Coronary artery (tissue), 2 donors: ENCODE data around the gene DOK3.
A peak's percentile ranks its signal among the peaks of the same experiment; 100 is the strongest.

Experiments
- DNase-seq: peaks from one replicate; pipeline ENCODE4 v3.0.0-alpha.2; 2017; ENCODE audit warnings: low spot score
- H3K27ac ChIP-seq, 2 donors: fragments of 200-600 bp; sonication (generic); one replicate each; pipeline ENCODE4 v1.5.1; 2016 to 2019
- H3K4me3 ChIP-seq: fragments of 200-600 bp; sonication (generic); 2 replicates; pipeline ENCODE4 v1.5.1; 2016; ENCODE audit warnings: mild to moderate bottlenecking, moderate library complexity
- CTCF ChIP-seq: fragments of 200-600 bp; sonication (generic); IDR thresholded peaks from one replicate; pipeline ENCODE4 v1.5.1; 2019; ENCODE audit warnings: antibody characterized with exemption

DOK3 gene

GRCh38 chr5:177454397-177455035 is 55.1 kb downstream of the DOK3 start:
- Histone ChIP-seq H3K4me3 (peak overlapping the region; percentile 71), H3K27ac (peak overlapping the region; percentile 30 to 77)
- DNase-seq: peak; percentile 93
- peak; percentile 84 for TF ChIP-seq CTCF

- DNase-seq: no peak
- TF ChIP-seq CTCF: no peak
- H3K27ac ChIP-seq: peak overlapping the region; percentile 30 to 77
Measured at GRCh38 chr5:177453852-177454396, 55.7 kb downstream of the DOK3 start.

GRCh38 chr5:177452688-177453638 is 56.7 kb downstream of the DOK3 start:
- Histone ChIP-seq H3K4me3 (no peak overlapping the region), H3K27ac (no peak overlapping the region)
- DNase-seq: no peak
- no peak for TF ChIP-seq CTCF

More at GRCh38 chr5:177453852-177454396, 55.7 kb downstream of the DOK3 start:
- H3K4me3 ChIP-seq: peak overlapping the region; percentile 71
